ENCODE results near the gene SLC2A9. TPM values are rescaled to one million over a fixed set of nuclear protein-coding genes. Genes with fewer than 3 reads are reported as not detected.
A peak's percentile ranks its signal among the peaks of the same experiment; 100 is the strongest.

The SLC2A9 gene
- total and polyA plus RNA-seq, 2 of the 13 experiments (the other 11 are each of a cell fraction or from before 2014, with no cell fraction given) = 36.2 to 42.3 TPM

DNA sequence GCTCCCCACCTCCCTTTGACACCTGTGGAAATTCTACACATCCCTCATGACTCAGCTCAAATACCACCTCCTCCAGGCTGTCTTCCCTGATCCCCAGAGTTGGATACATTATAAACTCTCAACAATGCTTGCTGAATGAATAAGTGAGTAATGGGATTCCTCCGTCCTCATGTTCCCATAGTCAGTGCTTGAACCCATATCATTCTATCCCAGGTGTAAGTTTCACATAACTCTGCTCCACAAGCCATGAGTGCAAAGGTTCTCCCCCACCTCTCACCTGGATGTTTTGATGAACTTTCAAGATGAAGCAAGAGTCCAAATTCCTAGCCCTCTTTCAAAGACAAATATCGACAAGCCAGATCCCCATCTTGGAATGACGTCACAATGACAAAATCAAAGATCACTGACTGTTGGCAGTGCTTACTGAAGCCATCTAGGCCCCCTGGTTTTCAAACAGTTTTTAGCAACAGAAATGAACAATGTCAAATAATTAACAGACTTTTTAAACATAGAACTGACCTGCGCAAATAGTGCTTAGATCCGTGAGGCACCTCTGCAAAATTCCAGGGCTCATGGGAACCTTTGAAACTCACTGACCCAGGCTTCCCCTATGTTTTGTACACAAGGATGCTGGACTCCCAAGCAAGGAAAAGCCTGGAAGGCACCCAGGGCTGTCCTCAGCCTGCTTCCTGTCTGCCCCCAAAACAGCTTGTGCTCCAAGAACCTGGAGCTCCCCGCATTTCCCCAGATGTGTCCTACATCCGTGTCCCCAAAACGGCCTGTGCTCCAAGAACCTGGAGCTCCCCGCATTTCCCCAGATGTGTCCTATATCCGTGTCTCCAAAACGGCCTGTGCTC lies 4.0 kb downstream of the SLC2A9 start (continued):
- TF ChIP-seq ZNF318 (CRISPR knock-in tag; IDR thresholded peaks at IDR 0.05) (no peak), THAP9 (CRISPR knock-in tag; IDR thresholded peaks at IDR 0.05; ENCODE audit: borderline replicate concordance) (no peak), PAWR (CRISPR knock-in tag; IDR thresholded peaks at IDR 0.05; ENCODE audit: borderline replicate concordance) (no peak), ZBTB8A (CRISPR knock-in tag; IDR thresholded peaks at IDR 0.05; ENCODE audit: borderline replicate concordance, low read depth) (no peak), FOXO1 (CRISPR knock-in tag; IDR thresholded peaks at IDR 0.05) (peak; percentile 95), ZNF441 (CRISPR knock-in tag; IDR thresholded peaks at IDR 0.05; ENCODE audit: borderline replicate concordance) (peak; percentile 22; the same call in 1 of the 2 replicates), ZFP1 (CRISPR knock-in tag; IDR thresholded peaks at IDR 0.05) (peak; percentile 55; the same call in 1 of the 2 replicates), SMC3 (IDR thresholded peaks at IDR 0.05; ENCODE audit: low read length) (no peak; the same call in 1 of the 2 replicates), ZNF350 (CRISPR knock-in tag; IDR thresholded peaks at IDR 0.05; ENCODE audit: borderline replicate concordance, low read depth) (peak; percentile 49; the same call in 1 of the 2 replicates), SPEN (CRISPR knock-in tag; IDR thresholded peaks at IDR 0.05; ENCODE audit: low read depth) (peak; percentile 56; the same call in 1 of the 2 replicates), ZNF224 (CRISPR knock-in tag; IDR thresholded peaks at IDR 0.05) (no peak), SIX1 (CRISPR knock-in tag; IDR thresholded peaks at IDR 0.05; ENCODE audit: borderline replicate concordance) (peak; percentile 45; the same call in 1 of the 2 replicates)
- TF ChIP-seq, protein P1, sequence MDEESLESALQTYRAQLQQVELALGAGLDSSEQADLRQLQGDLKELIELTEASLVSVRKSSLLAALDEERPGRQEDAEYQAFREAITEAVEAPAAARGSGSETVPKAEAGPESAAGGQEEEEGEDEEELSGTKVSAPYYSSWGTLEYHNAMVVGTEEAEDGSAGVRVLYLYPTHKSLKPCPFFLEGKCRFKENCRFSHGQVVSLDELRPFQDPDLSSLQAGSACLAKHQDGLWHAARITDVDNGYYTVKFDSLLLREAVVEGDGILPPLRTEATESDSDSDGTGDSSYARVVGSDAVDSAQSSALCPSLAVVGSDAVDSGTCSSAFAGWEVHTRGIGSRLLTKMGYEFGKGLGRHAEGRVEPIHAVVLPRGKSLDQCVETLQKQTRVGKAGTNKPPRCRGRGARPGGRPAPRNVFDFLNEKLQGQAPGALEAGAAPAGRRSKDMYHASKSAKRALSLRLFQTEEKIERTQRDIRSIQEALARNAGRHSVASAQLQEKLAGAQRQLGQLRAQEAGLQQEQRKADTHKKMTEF (CRISPR knock-in tag; IDR thresholded peaks at IDR 0.05) = peak; percentile 73

Measured in HepG2 (cell line).